ENCODE measurements around the gene LDB1. TPM values are rescaled to one million over a fixed set of nuclear protein-coding genes. Genes with fewer than 3 reads are reported as not detected.

LDB1 gene
- total and polyA plus RNA-seq, 4 donors, result 2.4 to 51.9 (median 10.3) TPM

GRCh38 chr10:102106998-102107397 lies 13.2 kb downstream of the LDB1 start:
- H3K4me3 ChIP-seq (ENCODE audit: low read depth in 1 of 3, low read length in 3 of 3), result no peak overlapping the region
- peaks cover 17 to 41% (median 35%) of the 10 kb centered on the region in 4 donors for H3K36me3 ChIP-seq (ENCODE audit: control insufficient read depth in 4 of 4, insufficient read depth in 3 of 4, low read depth in 1 of 4, low read length in 3 of 4)
- no peaks in the 10 kb centered on the region for H3K4me1 ChIP-seq (ENCODE audit: control insufficient read depth in 4 of 4, insufficient read depth in 4 of 4, low read length in 3 of 4)
- 89% methylated on average over 2 of the region's 2 CpGs for WGBS
- DNase-seq (ENCODE audit: low spot score), result no peak
- no peaks in the 10 kb centered on the region for H3K9me3 ChIP-seq (ENCODE audit: control insufficient read depth in 4 of 4, low read length in 3 of 4)
- TF ChIP-seq HNF4G (IDR thresholded peaks at IDR 0.05), result no peak
- H3K27me3 ChIP-seq (ENCODE audit: control insufficient read depth in 4 of 4, insufficient read depth in 4 of 4, low read length in 3 of 4), result no peaks in the 10 kb centered on the region
- H3K27ac ChIP-seq (ENCODE audit: low read depth in 1 of 2, low read length in 2 of 2), result no peak overlapping the region
- no peak overlapping the region for H3K9ac ChIP-seq (ENCODE audit: low read depth in 1 of 2, low read length in 2 of 2)

- Histone ChIP-seq H3K4me3 (ENCODE audit: low read depth in 1 of 3, low read length in 3 of 3) (no peak overlapping the region), H3K9me3 (ENCODE audit: control insufficient read depth in 4 of 4, low read length in 3 of 4) (no peaks in the 10 kb centered on the region), H3K27ac (ENCODE audit: low read depth in 1 of 2, low read length in 2 of 2) (no peak overlapping the region), H3K4me1 (ENCODE audit: control insufficient read depth in 4 of 4, insufficient read depth in 4 of 4, low read length in 3 of 4) (no peaks in the 10 kb centered on the region), H3K27me3 (ENCODE audit: control insufficient read depth in 4 of 4, insufficient read depth in 4 of 4, low read length in 3 of 4) (no peaks in the 10 kb centered on the region), H3K9ac (ENCODE audit: low read depth in 1 of 2, low read length in 2 of 2) (no peak overlapping the region), H3K36me3 (ENCODE audit: control insufficient read depth in 4 of 4, insufficient read depth in 3 of 4, low read depth in 1 of 4, low read length in 3 of 4) (peaks cover 0 to 3% (median under 1%) of the 10 kb centered on the region in 4 donors)
- 74% methylated on average over 1 of the region's 1 CpG for WGBS
- no peak for DNase-seq (ENCODE audit: low spot score)
- TF ChIP-seq HNF4A (conservative IDR thresholded peaks at IDR 0.05) (no peak), NR2F2 (IDR thresholded peaks at IDR 0.05) (no peak), MAX (IDR thresholded peaks at IDR 0.05) (no peak), REST (IDR thresholded peaks at IDR 0.05) (no peak), EGR1 (IDR thresholded peaks at IDR 0.05; ENCODE audit: low read depth in 2 of 2) (no peak), RXRA (IDR thresholded peaks at IDR 0.05) (no peak), HNF4G (IDR thresholded peaks at IDR 0.05) (no peak), SP1 (IDR thresholded peaks at IDR 0.05) (no peak), FOXA2 (IDR thresholded peaks at IDR 0.05) (no peak), ATF3 (IDR thresholded peaks at IDR 0.05) (no peak), TAF1 (conservative IDR thresholded peaks at IDR 0.05) (no peak), FOXA1 (IDR thresholded peaks at IDR 0.05) (no peak)
- TF ChIP-seq, protein P1, sequence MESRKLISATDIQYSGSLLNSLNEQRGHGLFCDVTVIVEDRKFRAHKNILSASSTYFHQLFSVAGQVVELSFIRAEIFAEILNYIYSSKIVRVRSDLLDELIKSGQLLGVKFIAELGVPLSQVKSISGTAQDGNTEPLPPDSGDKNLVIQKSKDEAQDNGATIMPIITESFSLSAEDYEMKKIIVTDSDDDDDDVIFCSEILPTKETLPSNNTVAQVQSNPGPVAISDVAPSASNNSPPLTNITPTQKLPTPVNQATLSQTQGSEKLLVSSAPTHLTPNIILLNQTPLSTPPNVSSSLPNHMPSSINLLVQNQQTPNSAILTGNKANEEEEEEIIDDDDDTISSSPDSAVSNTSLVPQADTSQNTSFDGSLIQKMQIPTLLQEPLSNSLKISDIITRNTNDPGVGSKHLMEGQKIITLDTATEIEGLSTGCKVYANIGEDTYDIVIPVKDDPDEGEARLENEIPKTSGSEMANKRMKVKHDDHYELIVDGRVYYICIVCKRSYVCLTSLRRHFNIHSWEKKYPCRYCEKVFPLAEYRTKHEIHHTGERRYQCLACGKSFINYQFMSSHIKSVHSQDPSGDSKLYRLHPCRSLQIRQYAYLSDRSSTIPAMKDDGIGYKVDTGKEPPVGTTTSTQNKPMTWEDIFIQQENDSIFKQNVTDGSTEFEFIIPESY (IDR thresholded peaks at IDR 0.05), result no peak
These were observed 17.7 kb downstream of the LDB1 start for GRCh38 chr10:102102421-102102820.

DNA sequence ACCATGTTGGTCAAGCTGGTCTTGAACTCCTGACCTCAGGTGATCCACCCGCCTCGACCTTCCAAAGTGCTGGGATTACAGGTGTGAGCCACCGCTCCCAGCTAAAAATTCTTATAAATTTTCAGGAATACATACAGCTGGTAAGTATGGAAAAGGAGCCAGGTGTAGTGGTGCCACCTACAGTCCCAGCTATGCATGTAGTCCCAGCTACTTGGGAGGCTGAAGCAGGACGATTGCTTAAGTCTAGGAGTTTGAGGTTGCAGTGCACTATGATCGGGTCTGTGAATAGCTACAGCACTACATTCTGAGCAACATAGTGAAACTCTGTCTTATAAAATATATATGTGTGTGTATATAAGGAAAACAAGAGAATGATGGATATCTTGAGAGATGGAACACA lies 19.0 kb downstream of the LDB1 start:
- H3K27ac ChIP-seq (ENCODE audit: low read depth in 1 of 2, low read length in 2 of 2), result no peak overlapping the region
- H3K4me3 ChIP-seq (ENCODE audit: low read depth in 1 of 3, low read length in 3 of 3), result no peak overlapping the region
- H3K9me3 ChIP-seq (ENCODE audit: control insufficient read depth in 4 of 4, low read length in 3 of 4), result no peaks in the 10 kb centered on the region
- H3K27me3 ChIP-seq (ENCODE audit: control insufficient read depth in 4 of 4, insufficient read depth in 4 of 4, low read length in 3 of 4), result no peaks in the 10 kb centered on the region
- no peak for TF ChIP-seq ATF3 (IDR thresholded peaks at IDR 0.05)
- TF ChIP-seq NR2F2 (IDR thresholded peaks at IDR 0.05), result no peak
- WGBS, result 86% methylated on average over 5 of the region's 5 CpGs
- no peaks in the 10 kb centered on the region for H3K36me3 ChIP-seq (ENCODE audit: control insufficient read depth in 4 of 4, insufficient read depth in 3 of 4, low read depth in 1 of 4, low read length in 3 of 4)
- no peaks in the 10 kb centered on the region for H3K4me1 ChIP-seq (ENCODE audit: control insufficient read depth in 4 of 4, insufficient read depth in 4 of 4, low read length in 3 of 4)
- no peak for DNase-seq (ENCODE audit: low spot score)
- H3K9ac ChIP-seq (ENCODE audit: low read depth in 1 of 2, low read length in 2 of 2), result no peak overlapping the region

Data from liver (tissue), 9 donors.